GM12878 (cell line): Measurements from ENCODE around the gene SKOR2. TPM values are rescaled to one million over a fixed set of nuclear protein-coding genes. Genes with fewer than 3 reads are reported as not detected.

Source experiments
- ATAC-seq: fragments of 200-7000 bp; cut with Tn5 transposase; 3 replicates; pipeline ENCODE4 v1.9.1; 2020; ENCODE audit warnings: mild to moderate bottlenecking, moderate library complexity
- BruUV-seq: library from RNA; stranded (reverse); fragments of 400-500 nt; replicated peaks from 2 replicates; lab custom pipeline; 2021; lab: Mats Ljungman, UMichigan
- CTCF ChIA-PET: fragments of 300-600 bp; sonication (Branson Sonifier 250); formaldehyde crosslinking; extraction: SDS; loops from one replicate; lab custom pipeline; 2021; ENCODE audit warnings: inconsistent platforms; lab: Yijun Ruan, JAX
- POLR2A ChIA-PET: fragments of 350-600 bp; formaldehyde crosslinking; extraction: SDS; loops from one replicate; lab custom pipeline; 2021; ENCODE audit warnings: inconsistent platforms; lab: Charles Lee
- RAD21 ChIA-PET: fragments of 300-600 bp; sonication (Branson Sonifier 250); formaldehyde crosslinking; loops from one replicate; lab custom pipeline; 2023; ENCODE audit warnings: antibody characterized with exemption; ENCODE audit not compliant: unreplicated experiment; lab: Charles Lee
- SMC1A ChIA-PET: fragments of 300-600 bp; sonication (Branson Sonifier 250); formaldehyde crosslinking; loops from one replicate; lab custom pipeline; 2023; ENCODE audit not compliant: unreplicated experiment, uncharacterized antibody; lab: Charles Lee
- DNase-seq: peaks from one replicate; pipeline ENCODE4 v3.0.0-alpha.2; 2011; ENCODE audit warnings: low read depth, low spot score
- FAIRE-seq: peaks from 3 replicates; lab custom pipeline; 2011; peaks lifted over from hg19 to GRCh38; lab: Jason Lieb, UNC
- H2AFZ ChIP-seq: 2 replicates; pipeline ENCODE4 v1.6.0; 2011; ENCODE audit warnings: low read depth, low read length, control low read depth; ENCODE audit not compliant: control insufficient read depth
- H3K27ac ChIP-seq: 2 replicates; pipeline ENCODE4 v1.5.1; 2011; ENCODE audit warnings: control low read depth; ENCODE audit not compliant: control insufficient read depth, insufficient read depth
- H3K27me3 ChIP-seq, 2 experiments: replicated peaks in 1 of 2; 2 replicates each; pipeline versions ENCODE4 v1.6.0 to v1.6.1; 2011; ENCODE audit warnings: low read length in 1 of 2; ENCODE audit not compliant: control insufficient read depth in 2 of 2, insufficient read depth in 2 of 2
- H3K36me3 ChIP-seq, 2 experiments: 2 replicates each; pipeline ENCODE4 v1.5.1; 2011; ENCODE audit warnings: low read length in 1 of 2; ENCODE audit not compliant: control insufficient read depth in 2 of 2, insufficient read depth in 2 of 2
- H3K4me1 ChIP-seq: 2 replicates; pipeline ENCODE4 v1.6.1; 2011; ENCODE audit warnings: mild to moderate bottlenecking, low read length, moderate library complexity, mixed read lengths; ENCODE audit not compliant: control insufficient read depth, insufficient read depth
- H3K4me2 ChIP-seq: 2 replicates; pipeline ENCODE4 v1.6.0; 2011; ENCODE audit warnings: control low read depth; ENCODE audit not compliant: control insufficient read depth, insufficient read depth
- H3K4me3 ChIP-seq: fragments of 200-600 bp; sonication (generic); 2 replicates; pipeline ENCODE4 v1.5.1; 2016
- H3K79me2 ChIP-seq: 2 replicates; pipeline ENCODE4 v1.6.0; 2011; ENCODE audit warnings: low read length; ENCODE audit not compliant: control insufficient read depth, insufficient read depth
- H3K9ac ChIP-seq: 2 replicates; pipeline ENCODE4 v1.8.0; 2011; ENCODE audit warnings: low read length, control low read depth, mixed read lengths; ENCODE audit not compliant: control insufficient read depth, insufficient read depth
- H3K9me3 ChIP-seq: replicated peaks from 3 replicates; pipeline ENCODE4 v1.5.1; 2011; ENCODE audit warnings: mild to moderate bottlenecking, low read length; ENCODE audit not compliant: control insufficient read depth, insufficient read depth
- H4K20me1 ChIP-seq: 2 replicates; pipeline ENCODE4 v1.6.0; 2011; ENCODE audit not compliant: control insufficient read depth, insufficient read depth
- EGR1 ChIP-seq, 2 experiments: IDR thresholded peaks; 1 replicate in 1 of 2; 2 replicates in 1 of 2; pipeline ENCODE4 v1.6.1; 2011 to 2012; ENCODE audit warnings: low read depth in 2 of 2, low read length in 2 of 2, borderline replicate concordance in 1 of 2, mild to moderate bottlenecking in 1 of 2, moderate library complexity in 1 of 2
- FOXK2 ChIP-seq: fragments of 450-650 bp; IDR thresholded peaks from 2 replicates; pipeline ENCODE4 v1.6.1; 2017; ENCODE audit warnings: mild to moderate bottlenecking, moderate library complexity
- GABPA ChIP-seq: IDR thresholded peaks from 2 replicates; pipeline ENCODE4 v1.6.1; 2014; ENCODE audit warnings: antibody characterized with exemption, low read depth, mild to moderate bottlenecking, inconsistent platforms
- HDGF ChIP-seq: fragments of 450-650 bp; IDR thresholded peaks from 2 replicates; pipeline ENCODE4 v1.6.1; 2016; ENCODE audit warnings: antibody characterized with exemption
- JUNB ChIP-seq: IDR thresholded peaks from 2 replicates; pipeline ENCODE4 v1.6.1; 2016; ENCODE audit warnings: antibody characterized with exemption, mild to moderate bottlenecking
- KAT2A ChIP-seq: conservative IDR thresholded peaks from 2 replicates; pipeline ENCODE4 v1.6.1; 2011; ENCODE audit warnings: low read depth, low read length; ENCODE audit not compliant: control insufficient read depth
- LARP7 ChIP-seq: fragments of 450-650 bp; IDR thresholded peaks from 2 replicates; pipeline ENCODE4 v1.6.1; 2017; ENCODE audit warnings: mild to moderate bottlenecking
- MXI1 ChIP-seq: fragments of 150-350 bp; IDR thresholded peaks from 2 replicates; pipeline ENCODE4 v1.6.1; 2011; ENCODE audit warnings: low read depth, mild to moderate bottlenecking, inconsistent platforms, low read length, improper control_type of control experiment
- NR2F1 ChIP-seq: fragments of 450-650 bp; conservative IDR thresholded peaks from 2 replicates; pipeline ENCODE4 v1.6.1; 2017; ENCODE audit warnings: mild to moderate bottlenecking
- PRDM15 ChIP-seq: fragments of 450-650 bp; formaldehyde crosslinking; IDR thresholded peaks from 2 replicates; pipeline ENCODE4 v1.4.0; 2020; ENCODE audit warnings: mild to moderate bottlenecking, moderate library complexity
- SMAD1 ChIP-seq: fragments of 450-650 bp; IDR thresholded peaks from 2 replicates; pipeline ENCODE4 v1.6.1; 2018; ENCODE audit warnings: mild to moderate bottlenecking, low read depth; ENCODE audit not compliant: partially characterized antibody
- SMARCA5 ChIP-seq: fragments of 450-650 bp; IDR thresholded peaks from 2 replicates; pipeline ENCODE4 v1.6.1; 2017; ENCODE audit warnings: mild to moderate bottlenecking
- SPI1 ChIP-seq: IDR thresholded peaks from 2 replicates; pipeline ENCODE4 v1.6.1; 2011; ENCODE audit warnings: low read depth, mild to moderate bottlenecking, low read length, moderate library complexity, borderline replicate concordance; ENCODE audit not compliant: insufficient read depth
- STAT1 ChIP-seq: fragments of 450-650 bp; conservative IDR thresholded peaks from 2 replicates; pipeline ENCODE4 v1.6.1; 2014; ENCODE audit warnings: antibody characterized with exemption, mild to moderate bottlenecking
- ZZZ3 ChIP-seq: IDR thresholded peaks from 2 replicates; pipeline ENCODE4 v1.6.1; 2011; ENCODE audit warnings: low read depth; ENCODE audit not compliant: control insufficient read depth, insufficient read length
- WGBS: methylation state at CpG from one replicate; pipeline ENCODE4 v1.1.6; 2016; ENCODE audit warnings: low lambda C conversion rate; ENCODE audit not compliant: insufficient replicate concordance, insufficient coverage; ENCODE audit errors: missing lambda C conversion rate; 5-methylcytosine and 5-hydroxymethylcytosine counted together
- in situ Hi-C: fragments of 300-500 bp; cut with MboI; formaldehyde crosslinking; loops from 9 replicates; pipeline ENCODE4 v1.14.3; 2018; ENCODE audit warnings: mixed read lengths
- intact Hi-C: fragments of 100-400 bp; cut with micrococcal nuclease; formaldehyde crosslinking; loops from one replicate; pipeline ENCODE4 v1.14.2; 2022; ENCODE audit not compliant: unreplicated experiment
- polyA plus RNA-seq, 11 experiments: library from polyadenylated mRNA; depleted of rRNA in 4 of 11; unstranded in 6 of 11; stranded (reverse) in 5 of 11; fragments of >200 nt; fragmentation: Nextera tagmentation in 4 of 11; fragmentation: Illumina TruSeq in 1 of 11; extraction: Ambion mirVana in 4 of 11; extraction: Trizol in 1 of 11; gene quantifications; 1 replicate in 1 of 11; 2 replicates in 10 of 11; pipeline versions ENCODE4 v1.2.1 to v1.2.3, GENCODE V29; 2011 to 2016; ENCODE audit warnings: inconsistent platforms in 2 of 11, missing spikeins in 2 of 11, low read depth in 1 of 11
- total RNA-seq, 4 experiments: library from RNA; depleted of rRNA in 3 of 4; stranded (reverse); fragments of >200 nt in 3 of 4; fragmentation: Illumina TruSeq in 1 of 4; extraction: Trizol in 1 of 4; gene quantifications; 2 replicates each; pipeline versions ENCODE4 v1.2.1 to v1.2.3, GENCODE V29; 2013 to 2021
- TF ChIP-seq, protein P1 (sequence below): IDR thresholded peaks from 2 replicates; pipeline ENCODE4 v1.6.1; 2012; ENCODE audit warnings: mild to moderate bottlenecking, low read depth, low read length

SKOR2 gene
- total and polyA plus RNA-seq, 10 of the 15 experiments (the other 5 are each of a cell fraction or from before 2014, with no cell fraction given): not detected

DNA sequence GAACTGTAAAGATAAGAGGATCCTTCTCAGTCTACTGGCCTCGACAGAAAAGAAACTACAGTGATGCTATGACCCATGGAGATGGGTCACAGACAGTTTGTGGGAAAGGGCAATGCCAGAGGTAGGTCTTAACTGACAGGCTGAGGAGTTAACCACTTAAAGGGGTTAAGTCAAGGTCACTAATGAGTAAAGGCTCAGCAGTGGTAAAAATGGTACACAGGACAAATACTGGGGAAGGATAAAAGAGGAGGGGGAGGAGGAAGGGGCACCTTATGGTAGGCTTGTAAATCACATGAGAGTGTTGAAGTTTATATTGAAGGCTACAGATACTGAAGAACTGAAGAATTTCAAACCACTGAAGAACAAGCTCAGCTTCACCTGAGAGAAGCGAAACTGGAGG lies 85.2 kb downstream of the SKOR2 start (continued):
- TF ChIP-seq, protein P1, sequence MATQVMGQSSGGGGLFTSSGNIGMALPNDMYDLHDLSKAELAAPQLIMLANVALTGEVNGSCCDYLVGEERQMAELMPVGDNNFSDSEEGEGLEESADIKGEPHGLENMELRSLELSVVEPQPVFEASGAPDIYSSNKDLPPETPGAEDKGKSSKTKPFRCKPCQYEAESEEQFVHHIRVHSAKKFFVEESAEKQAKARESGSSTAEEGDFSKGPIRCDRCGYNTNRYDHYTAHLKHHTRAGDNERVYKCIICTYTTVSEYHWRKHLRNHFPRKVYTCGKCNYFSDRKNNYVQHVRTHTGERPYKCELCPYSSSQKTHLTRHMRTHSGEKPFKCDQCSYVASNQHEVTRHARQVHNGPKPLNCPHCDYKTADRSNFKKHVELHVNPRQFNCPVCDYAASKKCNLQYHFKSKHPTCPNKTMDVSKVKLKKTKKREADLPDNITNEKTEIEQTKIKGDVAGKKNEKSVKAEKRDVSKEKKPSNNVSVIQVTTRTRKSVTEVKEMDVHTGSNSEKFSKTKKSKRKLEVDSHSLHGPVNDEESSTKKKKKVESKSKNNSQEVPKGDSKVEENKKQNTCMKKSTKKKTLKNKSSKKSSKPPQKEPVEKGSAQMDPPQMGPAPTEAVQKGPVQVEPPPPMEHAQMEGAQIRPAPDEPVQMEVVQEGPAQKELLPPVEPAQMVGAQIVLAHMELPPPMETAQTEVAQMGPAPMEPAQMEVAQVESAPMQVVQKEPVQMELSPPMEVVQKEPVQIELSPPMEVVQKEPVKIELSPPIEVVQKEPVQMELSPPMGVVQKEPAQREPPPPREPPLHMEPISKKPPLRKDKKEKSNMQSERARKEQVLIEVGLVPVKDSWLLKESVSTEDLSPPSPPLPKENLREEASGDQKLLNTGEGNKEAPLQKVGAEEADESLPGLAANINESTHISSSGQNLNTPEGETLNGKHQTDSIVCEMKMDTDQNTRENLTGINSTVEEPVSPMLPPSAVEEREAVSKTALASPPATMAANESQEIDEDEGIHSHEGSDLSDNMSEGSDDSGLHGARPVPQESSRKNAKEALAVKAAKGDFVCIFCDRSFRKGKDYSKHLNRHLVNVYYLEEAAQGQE: no peak
- TF ChIP-seq NR2F1 (peak; percentile 44; the same call in 1 of the 2 replicates), MXI1 (no peak), FOXK2 (no peak)

- Histone ChIP-seq H3K27ac (peak overlapping the region; percentile 17; the same call in 1 of the 2 replicates), H3K9me3 (no peaks in the 10 kb centered on the region), H2AFZ (no peak overlapping the region), H3K4me3 (0 out of 2 replicates have a peak overlapping the region, but pooled peaks have one; percentile 7), H4K20me1 (no peaks in the 10 kb centered on the region), H3K9ac (no peak overlapping the region), H3K27me3 (no peaks in the 10 kb centered on the region), H3K79me2 (peaks cover 45% of the 10 kb centered on the region), H3K4me2 (peak overlapping the region; percentile 82), H3K4me1 (peaks cover 13% of the 10 kb centered on the region), H3K36me3 (peaks cover 0 to 3% of the 10 kb centered on the region in 2 experiments; a peak in 1 of 4 replicates)
- FAIRE-seq: peak; percentile 7
- intact Hi-C loops: loop anchor here (10.0 kb wide), 1 partner anchor 248 kb away; the partner anchor contains the start of genes KATNAL2 and PIAS2
- RAD21 ChIA-PET: no interaction called here
- POLR2A ChIA-PET: interaction anchor here (5.9 kb wide), 1 partner anchor 13 kb away, joined by 25 read pairs; the partner anchor contains the start of gene HDHD2
- ATAC-seq: peak; percentile 93
- BruUV-seq: no TSS peak
- SMC1A ChIA-PET: interaction anchor here (1.2 to 1.4 kb wide), 2 partner anchors 13 to 16 kb away, joined by 3 to 6 read pairs; partner anchors contain the start of gene HDHD2
- CTCF ChIA-PET: no interaction called here
- whole genome bisulfite sequencing: 2% methylated on average over 5 of the region's 5 CpGs
- in situ Hi-C loops: no loop called here
- no peak for DNase-seq
- no peak for TF ChIP-seq SMAD1
- no peak for TF ChIP-seq LARP7
- no peak for TF ChIP-seq KAT2A
- TF ChIP-seq SMARCA5: no peak
- no peak for TF ChIP-seq GABPA
- TF ChIP-seq ZZZ3: no peak
- peak; percentile 67 for TF ChIP-seq JUNB
- TF ChIP-seq HDGF: no peak
- no peak for TF ChIP-seq PRDM15 (CRISPR knock-in tag)
- TF ChIP-seq SPI1: no peak
- no peak for TF ChIP-seq EGR1 (IDR thresholded peaks at IDR 0.05; ENCODE audit: borderline replicate concordance in 1 of 2, low read depth in 2 of 2, low read length in 2 of 2)
- no peak for TF ChIP-seq STAT1
Measured at GRCh38 chr18:47163241-47163640, 88.2 kb downstream of the SKOR2 start.
